ENCODE measurements around the gene ATG2A. TPM values are rescaled to one million over a fixed set of nuclear protein-coding genes. Genes with fewer than 3 reads are reported as not detected.
"Not testable (repeated sequence)": the region's sequence is repeated elsewhere in the genome, so short reads cannot be mapped to it uniquely, and the experiment has no call there.

The ATG2A gene
- total and polyA plus RNA-seq, 9 donors, result 7.5 to 16.0 (median 12.2) TPM

DNA sequence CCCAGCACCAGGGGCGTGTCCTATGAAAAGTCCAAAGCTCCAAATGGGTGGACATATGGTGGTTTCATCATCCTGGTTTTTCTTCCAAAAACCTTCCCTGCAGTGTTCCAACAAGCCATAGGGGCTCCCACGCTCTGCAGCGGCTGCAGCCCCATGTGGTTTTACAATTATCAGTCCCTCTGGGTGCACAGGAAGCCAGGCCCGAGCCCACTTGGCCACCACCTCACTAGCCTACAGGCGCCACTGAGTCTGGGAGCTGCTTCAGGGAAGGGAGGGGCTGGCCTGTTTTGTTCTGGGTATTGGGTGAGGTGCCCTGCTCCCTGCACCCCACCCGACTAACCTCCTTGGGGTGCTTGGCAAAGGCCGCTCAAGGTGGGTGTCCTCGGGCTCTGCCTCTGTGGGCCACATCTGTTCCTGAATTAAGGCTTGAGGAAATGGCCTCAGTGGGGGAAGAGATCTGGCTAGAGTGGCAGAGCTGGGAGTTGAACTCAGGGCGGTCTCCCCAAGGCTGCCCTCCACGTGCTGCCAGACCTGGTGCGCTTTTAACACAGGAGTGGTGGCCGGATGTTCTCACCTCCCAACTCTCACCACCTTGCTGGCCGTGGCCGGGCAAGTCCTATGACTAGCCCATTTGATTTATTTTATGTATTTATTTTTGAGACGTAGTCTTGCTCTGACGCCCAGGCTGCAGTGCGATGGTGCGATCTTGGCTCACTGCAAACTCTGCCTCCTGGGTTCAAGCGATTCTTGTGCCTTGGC, 67.2 kb downstream of the ATG2A start:
- peaks cover 58% of the 10 kb centered on the region for H3K4me1 ChIP-seq (ENCODE audit: control insufficient read depth, insufficient read depth, low read length)

DNA sequence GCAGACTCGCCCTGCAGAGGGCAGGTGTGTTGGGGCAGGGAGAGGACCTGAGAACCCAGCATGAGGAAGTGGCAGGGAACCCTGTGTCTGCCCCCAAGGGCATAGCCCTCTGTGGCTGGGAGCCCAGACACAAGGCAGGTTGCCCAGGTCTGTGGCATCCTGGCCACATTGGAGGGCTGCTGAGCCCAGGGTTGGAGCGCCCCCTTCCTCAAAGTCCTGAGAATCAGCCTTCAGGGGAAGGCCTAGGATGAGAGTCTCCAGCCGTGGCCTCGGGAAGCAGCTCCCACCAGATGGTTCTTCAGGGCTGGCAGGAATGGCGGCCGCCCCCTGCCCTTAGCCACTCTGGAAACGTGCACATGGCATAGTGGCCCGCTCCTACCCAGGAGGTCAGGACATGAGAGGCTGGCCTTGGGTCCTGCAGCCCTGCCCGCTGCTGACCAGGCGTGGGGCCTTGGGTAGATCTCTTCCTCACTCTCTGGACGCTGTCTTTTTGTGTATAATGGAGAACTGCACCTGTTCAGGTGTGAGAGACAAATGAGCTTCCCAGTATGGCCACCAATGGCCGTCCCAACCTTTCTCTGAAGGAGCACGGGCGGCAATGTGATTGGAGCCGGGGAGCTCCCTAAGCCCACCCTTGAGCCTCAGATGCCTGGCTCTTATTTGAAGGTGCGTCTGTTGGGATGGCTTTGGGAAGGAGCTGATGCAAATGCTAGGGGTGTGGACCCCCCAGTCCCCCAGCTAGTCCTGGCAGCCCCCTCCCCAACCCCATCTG, 68.0 kb downstream of the ATG2A start:
- no peak overlapping the region for H3K27ac ChIP-seq (ENCODE audit: low read length)

More for the DNA sequence above, 67.2 kb downstream of the ATG2A start:
- peak; percentile 68 for DNase-seq
- Histone ChIP-seq H3K27ac (ENCODE audit: low read length) (peak overlapping the region; percentile 47), H3K27me3 (ENCODE audit: control insufficient read depth, insufficient read depth, low read length) (no peaks in the 10 kb centered on the region), H3K9me3 (replicated peaks; ENCODE audit: control insufficient read depth, low read depth, low read length) (no peaks in the 10 kb centered on the region), H3K36me3 (ENCODE audit: control insufficient read depth, insufficient read depth, low read length) (peaks cover 36% of the 10 kb centered on the region), H3K4me3 (ENCODE audit: low read length) (no peak overlapping the region)
- 53% methylated on average over 8 of the region's 19 CpGs for WGBS (ENCODE audit: insufficient coverage)

DNA sequence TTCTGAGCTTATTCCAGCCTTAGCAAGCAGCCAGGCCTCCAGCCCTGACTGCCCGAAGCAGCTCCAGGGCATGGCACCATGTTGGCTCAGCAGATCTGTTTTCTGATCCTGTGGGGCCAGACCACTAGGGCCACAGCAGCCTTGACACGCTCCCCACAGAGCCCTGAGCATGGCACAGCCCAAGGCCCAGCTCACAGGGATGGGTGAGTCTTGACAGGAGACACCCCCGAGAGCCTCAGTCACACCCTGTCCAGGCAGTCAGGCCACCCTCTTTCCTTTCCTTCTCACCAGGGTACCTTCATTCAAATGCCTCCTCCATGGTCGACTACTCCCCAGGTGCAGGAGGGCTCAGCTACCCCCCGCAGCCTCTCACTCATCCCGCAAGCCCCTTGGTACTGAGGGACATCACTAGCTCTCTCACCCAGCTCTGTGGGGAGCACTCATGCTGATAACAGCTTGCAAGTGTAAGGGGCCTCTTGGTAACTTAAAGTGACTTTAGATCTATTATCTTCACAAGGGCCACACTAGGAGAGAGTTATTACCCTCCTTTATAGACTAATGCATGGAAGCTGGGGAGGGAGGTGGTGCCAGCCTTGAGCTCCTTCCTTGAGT, 68.7 kb downstream of the ATG2A start:
- Histone ChIP-seq H3K9me3 (replicated peaks; ENCODE audit: control insufficient read depth, low read depth, low read length) (no peaks in the 10 kb centered on the region), H3K27me3 (ENCODE audit: control insufficient read depth, insufficient read depth, low read length) (no peaks in the 10 kb centered on the region), H3K27ac (ENCODE audit: low read length) (no peak overlapping the region), H3K4me3 (ENCODE audit: low read length) (no peak overlapping the region), H3K36me3 (ENCODE audit: control insufficient read depth, insufficient read depth, low read length) (peaks cover 21% of the 10 kb centered on the region), H3K4me1 (ENCODE audit: control insufficient read depth, insufficient read depth, low read length) (peaks cover 53% of the 10 kb centered on the region)
- no peak for DNase-seq
- WGBS (ENCODE audit: insufficient coverage), result 72% methylated on average over 4 of the region's 6 CpGs

More for the DNA sequence above, 68.0 kb downstream of the ATG2A start:
- H3K36me3 ChIP-seq (ENCODE audit: control insufficient read depth, insufficient read depth, low read length), result peaks cover 28% of the 10 kb centered on the region
- no peaks in the 10 kb centered on the region for H3K27me3 ChIP-seq (ENCODE audit: control insufficient read depth, insufficient read depth, low read length)
- no peaks in the 10 kb centered on the region for H3K9me3 ChIP-seq (replicated peaks; ENCODE audit: control insufficient read depth, low read depth, low read length)
- peaks cover 53% of the 10 kb centered on the region for H3K4me1 ChIP-seq (ENCODE audit: control insufficient read depth, insufficient read depth, low read length)
- H3K4me3 ChIP-seq (ENCODE audit: low read length), result no peak overlapping the region
- DNase-seq, result no peak
- WGBS (ENCODE audit: insufficient coverage), result 50% methylated on average over 11 of the region's 16 CpGs

DNA sequence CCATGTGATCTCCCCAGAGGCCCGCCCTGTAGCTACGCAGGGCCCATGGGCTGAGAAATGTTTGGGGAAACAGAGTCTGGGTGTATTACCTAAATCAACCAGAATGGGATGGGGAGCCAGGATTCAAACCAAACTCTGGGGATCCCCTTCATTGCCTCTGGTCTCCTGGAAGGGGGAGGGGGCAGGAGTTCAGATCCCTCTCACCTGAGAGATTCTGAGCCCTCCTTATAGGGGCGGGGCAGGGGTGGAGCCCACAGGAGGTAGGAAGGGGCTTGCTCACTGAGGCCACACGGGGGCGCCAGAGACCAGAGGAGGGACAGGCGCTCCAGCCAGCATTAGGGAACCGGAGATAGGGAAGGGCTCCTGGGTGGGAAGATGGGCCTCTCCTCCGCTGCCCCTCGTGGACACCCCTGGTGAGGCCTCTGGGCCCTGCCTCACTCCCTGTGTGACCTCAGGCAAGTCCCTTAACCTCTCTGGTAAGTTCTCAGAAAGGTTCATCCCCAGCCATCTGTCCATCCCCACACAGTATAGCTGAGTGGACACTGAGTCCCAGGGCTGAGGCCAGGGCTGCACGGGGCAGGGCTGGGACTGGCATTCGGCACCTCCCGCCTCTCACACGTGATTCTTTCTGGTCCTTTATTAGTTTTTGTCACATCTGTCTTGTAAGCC, 69.9 kb downstream of the ATG2A start:
- 8% methylated on average over 8 of the region's 13 CpGs for WGBS (ENCODE audit: insufficient coverage)
- peak; percentile 94 for DNase-seq
- no peak overlapping the region for H3K27ac ChIP-seq (ENCODE audit: low read length)
- H3K4me1 ChIP-seq (ENCODE audit: control insufficient read depth, insufficient read depth, low read length), result peaks cover 53% of the 10 kb centered on the region
- H3K36me3 ChIP-seq (ENCODE audit: control insufficient read depth, insufficient read depth, low read length), result peaks cover 9% of the 10 kb centered on the region
- H3K4me3 ChIP-seq (ENCODE audit: low read length), result no peak overlapping the region
- H3K27me3 ChIP-seq (ENCODE audit: control insufficient read depth, insufficient read depth, low read length), result no peaks in the 10 kb centered on the region
- no peaks in the 10 kb centered on the region for H3K9me3 ChIP-seq (replicated peaks; ENCODE audit: control insufficient read depth, low read depth, low read length)

DNA sequence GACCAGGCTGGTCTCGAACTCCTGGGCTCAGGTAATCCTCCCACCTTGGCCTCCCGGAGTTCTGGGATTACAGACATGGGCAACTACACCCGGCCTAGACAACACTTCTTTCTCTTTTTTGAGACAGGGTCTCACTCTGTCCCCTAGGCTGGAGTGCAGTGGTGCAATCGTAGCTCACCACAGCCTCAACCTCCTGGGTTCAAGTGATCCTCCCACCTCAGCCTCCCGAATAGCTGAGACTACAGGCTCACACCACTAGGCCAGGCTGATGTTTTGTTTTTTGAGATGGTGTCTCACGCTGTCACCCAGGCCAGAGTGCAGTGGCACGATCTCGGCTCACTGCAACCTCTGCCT, 71.3 kb downstream of the ATG2A start:
- not testable (repeated sequence) for DNase-seq; H3K27me3 ChIP-seq (ENCODE audit: control insufficient read depth, insufficient read depth, low read length); H3K27ac ChIP-seq (ENCODE audit: low read length); H3K4me3 ChIP-seq (ENCODE audit: low read length); H3K36me3 ChIP-seq (ENCODE audit: control insufficient read depth, insufficient read depth, low read length); H3K9me3 ChIP-seq (replicated peaks; ENCODE audit: control insufficient read depth, low read depth, low read length)
- H3K4me1 ChIP-seq (ENCODE audit: control insufficient read depth, insufficient read depth, low read length), result peaks cover 40% of the 10 kb centered on the region
- WGBS (ENCODE audit: insufficient coverage), result 80% methylated on average over 1 of the region's 8 CpGs

DNA sequence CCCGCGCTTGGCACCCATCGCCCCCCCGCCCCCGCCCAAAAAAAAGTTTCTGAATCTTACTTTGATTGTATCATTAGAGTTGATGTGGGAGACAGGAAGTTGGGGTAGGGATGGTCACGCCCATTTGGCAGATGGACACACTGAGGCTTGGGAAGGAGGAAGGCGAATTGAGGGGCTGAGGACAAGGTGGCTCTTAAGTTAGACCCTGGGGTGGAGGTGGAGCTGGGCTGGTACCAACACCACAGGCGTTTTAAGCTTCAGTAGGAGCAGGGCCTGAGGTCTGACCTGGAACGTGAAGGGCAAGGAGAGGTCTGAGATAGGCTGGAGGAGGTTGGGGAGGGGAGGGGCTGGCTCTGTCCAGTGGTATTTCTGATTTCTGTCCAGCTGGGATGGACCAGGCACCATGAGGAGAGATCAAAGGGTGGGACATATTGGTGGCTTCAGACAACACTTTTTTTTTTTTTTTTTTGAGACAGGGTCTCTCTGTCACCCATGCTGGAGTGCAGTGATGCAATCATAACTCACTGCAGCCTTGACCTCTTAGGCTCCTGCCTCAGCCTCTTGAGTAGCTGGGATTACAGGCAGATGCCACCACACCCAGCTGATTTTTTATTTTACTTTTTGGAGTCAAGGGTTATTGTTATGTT, 71.8 kb downstream of the ATG2A start:
- Histone ChIP-seq H3K27me3 (ENCODE audit: control insufficient read depth, insufficient read depth, low read length) (no peaks in the 10 kb centered on the region), H3K4me1 (ENCODE audit: control insufficient read depth, insufficient read depth, low read length) (peaks cover 40% of the 10 kb centered on the region), H3K9me3 (replicated peaks; ENCODE audit: control insufficient read depth, low read depth, low read length) (no peaks in the 10 kb centered on the region), H3K27ac (ENCODE audit: low read length) (no peak overlapping the region), H3K4me3 (ENCODE audit: low read length) (no peak overlapping the region), H3K36me3 (ENCODE audit: control insufficient read depth, insufficient read depth, low read length) (no peaks in the 10 kb centered on the region)
- DNase-seq, result no peak
- 42% methylated on average over 4 of the region's 9 CpGs for WGBS (ENCODE audit: insufficient coverage)

Other genes starting within 250 kb of the ATG2A start
- gene NRXN2, start 194.0 kb downstream of the ATG2A start, total RNA-seq, result 11.8 TPM
- 10 to 100 TPM; 24.0 to 41.8 (median 32.3) TPM for gene NRXN2, start 194.0 kb downstream of the ATG2A start, polyA plus RNA-seq (ENCODE audit: insufficient read depth in 1 of 8, insufficient read length in 8 of 8, low replicate concordance in 1 of 8)
- gene RASGRP2, start 173.1 kb downstream of the ATG2A start, total RNA-seq, result 19.8 TPM
- gene RASGRP2, start 173.1 kb downstream of the ATG2A start, polyA plus RNA-seq (ENCODE audit: insufficient read depth in 1 of 8, insufficient read length in 8 of 8, low replicate concordance in 1 of 8), result 10 to 100 TPM; 15.4 to 45.9 (median 35.8) TPM
- 165 TPM for gene PYGM, start 157.2 kb downstream of the ATG2A start, total RNA-seq
- 100 to 1,000 TPM in 6 of 8 donors, 10 to 100 TPM in 2; 60.3 to 328 (median 186) TPM for gene PYGM, start 157.2 kb downstream of the ATG2A start, polyA plus RNA-seq (ENCODE audit: insufficient read depth in 1 of 8, insufficient read length in 8 of 8, low replicate concordance in 1 of 8)
- gene SF1, start 138.7 kb downstream of the ATG2A start, total RNA-seq, result 62.3 TPM
- 100 to 1,000 TPM; 178 to 267 (median 210) TPM for gene SF1, start 138.7 kb downstream of the ATG2A start, polyA plus RNA-seq (ENCODE audit: insufficient read depth in 1 of 8, insufficient read length in 8 of 8, low replicate concordance in 1 of 8)
- 7.4 TPM for gene MAP4K2, start 114.0 kb downstream of the ATG2A start, total RNA-seq
- 10 to 100 TPM in 7 of 8 donors, 1 to 10 TPM in 1; 9.9 to 15.5 (median 12.6) TPM for gene MAP4K2, start 114.0 kb downstream of the ATG2A start, polyA plus RNA-seq (ENCODE audit: insufficient read depth in 1 of 8, insufficient read length in 8 of 8, low replicate concordance in 1 of 8)
- gene MEN1, start 106.7 kb downstream of the ATG2A start, total RNA-seq, result 7.5 TPM
- 10 to 100 TPM; 19.2 to 28.1 (median 23.2) TPM for gene MEN1, start 106.7 kb downstream of the ATG2A start, polyA plus RNA-seq (ENCODE audit: insufficient read depth in 1 of 8, insufficient read length in 8 of 8, low replicate concordance in 1 of 8)
- gene CDC42BPG, start 72.6 kb downstream of the ATG2A start, total RNA-seq, result 0.35 TPM
- 1 to 10 TPM in 3 of 8 donors, under 1 TPM in 5; 0.56 to 2.3 (median 0.96) TPM for gene CDC42BPG, start 72.6 kb downstream of the ATG2A start, polyA plus RNA-seq (ENCODE audit: insufficient read depth in 1 of 8, insufficient read length in 8 of 8, low replicate concordance in 1 of 8)
- gene EHD1, start 38.6 kb downstream of the ATG2A start, total RNA-seq, result 46.1 TPM
- 100 to 1,000 TPM in 4 of 8 donors, 10 to 100 TPM in 4; 86.2 to 117 (median 96.7) TPM for gene EHD1, start 38.6 kb downstream of the ATG2A start, polyA plus RNA-seq (ENCODE audit: insufficient read depth in 1 of 8, insufficient read length in 8 of 8, low replicate concordance in 1 of 8)
- 5.6 TPM for gene PPP2R5B, start 7.5 kb upstream of the ATG2A start, total RNA-seq
- gene PPP2R5B, start 7.5 kb upstream of the ATG2A start, polyA plus RNA-seq (ENCODE audit: insufficient read depth in 1 of 8, insufficient read length in 8 of 8, low replicate concordance in 1 of 8), result 10 to 100 TPM; 10.0 to 16.9 (median 12.1) TPM
- gene GPHA2, start 18.7 kb upstream of the ATG2A start, total RNA-seq, result not detected
- gene GPHA2, start 18.7 kb upstream of the ATG2A start, polyA plus RNA-seq (ENCODE audit: insufficient read depth in 1 of 8, insufficient read length in 8 of 8, low replicate concordance in 1 of 8), result under 1 TPM in 4 of 8 donors, not detected in 4; 0.15 to 0.53 (median 0.24) TPM
- not detected for gene MAJIN, start 54.9 kb upstream of the ATG2A start, total RNA-seq
- gene MAJIN, start 54.9 kb upstream of the ATG2A start, polyA plus RNA-seq (ENCODE audit: insufficient read depth in 1 of 8, insufficient read length in 8 of 8, low replicate concordance in 1 of 8), result not detected
- gene BATF2, start 79.8 kb upstream of the ATG2A start, total RNA-seq, result 0.62 TPM
- gene BATF2, start 79.8 kb upstream of the ATG2A start, polyA plus RNA-seq (ENCODE audit: insufficient read depth in 1 of 8, insufficient read length in 8 of 8, low replicate concordance in 1 of 8), result 1 to 10 TPM in 4 of 8 donors, under 1 TPM in 4; 0.84 to 1.9 (median 1.1) TPM
- gene ARL2, start 97.0 kb upstream of the ATG2A start, total RNA-seq, result 84.6 TPM
- gene ARL2, start 97.0 kb upstream of the ATG2A start, polyA plus RNA-seq (ENCODE audit: insufficient read depth in 1 of 8, insufficient read length in 8 of 8, low replicate concordance in 1 of 8), result 100 to 1,000 TPM in 1 of 8 donors, 10 to 100 TPM in 7; 80.5 to 101 (median 89.1) TPM
- gene SNX15, start 110.2 kb upstream of the ATG2A start, total RNA-seq, result 18.3 TPM
- 10 to 100 TPM; 19.6 to 29.6 (median 23.2) TPM for gene SNX15, start 110.2 kb upstream of the ATG2A start, polyA plus RNA-seq (ENCODE audit: insufficient read depth in 1 of 8, insufficient read length in 8 of 8, low replicate concordance in 1 of 8)
- 6.7 TPM for gene SAC3D1, start 124.0 kb upstream of the ATG2A start, total RNA-seq
- gene SAC3D1, start 124.0 kb upstream of the ATG2A start, polyA plus RNA-seq (ENCODE audit: insufficient read depth in 1 of 8, insufficient read length in 8 of 8, low replicate concordance in 1 of 8), result 10 to 100 TPM; 12.5 to 16.0 (median 15.1) TPM
- gene NAALADL1, start 141.3 kb upstream of the ATG2A start, total RNA-seq, result 13.6 TPM
- 10 to 100 TPM in 5 of 8 donors, 1 to 10 TPM in 3; 6.2 to 14.0 (median 10.7) TPM for gene NAALADL1, start 141.3 kb upstream of the ATG2A start, polyA plus RNA-seq (ENCODE audit: insufficient read depth in 1 of 8, insufficient read length in 8 of 8, low replicate concordance in 1 of 8)
- 6.6 TPM for gene CDCA5, start 166.8 kb upstream of the ATG2A start, total RNA-seq
- 10 to 100 TPM in 7 of 8 donors, 1 to 10 TPM in 1; 9.7 to 17.0 (median 14.4) TPM for gene CDCA5, start 166.8 kb upstream of the ATG2A start, polyA plus RNA-seq (ENCODE audit: insufficient read depth in 1 of 8, insufficient read length in 8 of 8, low replicate concordance in 1 of 8)
- gene ZFPL1, start 167.0 kb upstream of the ATG2A start, total RNA-seq, result 23.2 TPM
- 10 to 100 TPM; 20.6 to 26.3 (median 24.0) TPM for gene ZFPL1, start 167.0 kb upstream of the ATG2A start, polyA plus RNA-seq (ENCODE audit: insufficient read depth in 1 of 8, insufficient read length in 8 of 8, low replicate concordance in 1 of 8)
- gene VPS51, start 179.0 kb upstream of the ATG2A start, total RNA-seq, result 109 TPM
- gene VPS51, start 179.0 kb upstream of the ATG2A start, polyA plus RNA-seq (ENCODE audit: insufficient read depth in 1 of 8, insufficient read length in 8 of 8, low replicate concordance in 1 of 8), result 100 to 1,000 TPM; 128 to 147 (median 136) TPM
- 6.5 TPM for gene TM7SF2, start 194.7 kb upstream of the ATG2A start, total RNA-seq
- 10 to 100 TPM in 1 of 8 donors, 1 to 10 TPM in 7; 4.1 to 14.4 (median 7.5) TPM for gene TM7SF2, start 194.7 kb upstream of the ATG2A start, polyA plus RNA-seq (ENCODE audit: insufficient read depth in 1 of 8, insufficient read length in 8 of 8, low replicate concordance in 1 of 8)
- gene ZNHIT2, start 200.5 kb upstream of the ATG2A start, total RNA-seq, result 5.1 TPM
- 1 to 10 TPM; 4.2 to 6.0 (median 4.8) TPM for gene ZNHIT2, start 200.5 kb upstream of the ATG2A start, polyA plus RNA-seq (ENCODE audit: insufficient read depth in 1 of 8, insufficient read length in 8 of 8, low replicate concordance in 1 of 8)
- 998 TPM for gene FAU, start 204.9 kb upstream of the ATG2A start, total RNA-seq
- gene FAU, start 204.9 kb upstream of the ATG2A start, polyA plus RNA-seq (ENCODE audit: insufficient read depth in 1 of 8, insufficient read length in 8 of 8, low replicate concordance in 1 of 8), result 1,000 to 10,000 TPM in 7 of 8 donors, 100 to 1,000 TPM in 1; 971 to 1,242 (median 1,085) TPM
- 30.3 TPM for gene MRPL49, start 205.1 kb upstream of the ATG2A start, total RNA-seq
- 10 to 100 TPM; 19.5 to 31.1 (median 25.4) TPM for gene MRPL49, start 205.1 kb upstream of the ATG2A start, polyA plus RNA-seq (ENCODE audit: insufficient read depth in 1 of 8, insufficient read length in 8 of 8, low replicate concordance in 1 of 8)
- 10.0 TPM for gene SYVN1, start 217.3 kb upstream of the ATG2A start, total RNA-seq
- 10 to 100 TPM; 31.1 to 53.4 (median 41.1) TPM for gene SYVN1, start 217.3 kb upstream of the ATG2A start, polyA plus RNA-seq (ENCODE audit: insufficient read depth in 1 of 8, insufficient read length in 8 of 8, low replicate concordance in 1 of 8)